ENCODE measurements around the gene TOMT. TPM values are rescaled to one million over a fixed set of nuclear protein-coding genes. Genes with fewer than 3 reads are reported as not detected.
"Not testable (repeated sequence)": the region's sequence is repeated elsewhere in the genome, so short reads cannot be mapped to it uniquely, and the experiment has no call there.

TOMT gene
- total RNA-seq, 1 donor from 2014 or later: not detected

GRCh38 chr11:72124046-72124445, 18.3 kb downstream of the TOMT start:
- DNase-seq (ENCODE audit: low read depth in 2 of 2): no peak

GRCh38 chr11:72125956-72126355, 20.2 kb downstream of the TOMT start:
- DNase-seq (ENCODE audit: low read depth in 2 of 2): no peak

GRCh38 chr11:72127923-72128322, 22.2 kb downstream of the TOMT start:
- DNase-seq (ENCODE audit: low read depth in 2 of 2): no peak

GRCh38 chr11:72129381-72129780, 23.7 kb downstream of the TOMT start:
- no peak for DNase-seq (ENCODE audit: low read depth in 2 of 2)

- DNase-seq (ENCODE audit: low read depth in 2 of 2): no peak
These were observed 26.9 kb downstream of the TOMT start for GRCh38 chr11:72132646-72133045.

- not testable (repeated sequence) for DNase-seq (ENCODE audit: low read depth in 2 of 2)
These were observed 29.7 kb downstream of the TOMT start, which contains the start of gene FOLR3 for GRCh38 chr11:72135473-72135872. Gene FOLR3 (plus strand): TSS chr11:72135725. CDS start chr11:72135953, 228 bp downstream.

- no peak for DNase-seq (ENCODE audit: low read depth in 2 of 2)
These were observed 30.4 kb downstream of the TOMT start for GRCh38 chr11:72135891-72136683.

- no peak for DNase-seq (ENCODE audit: low read depth in 2 of 2)
These were observed 31.0 kb downstream of the TOMT start for GRCh38 chr11:72136684-72137262.

GRCh38 chr11:72138821-72139390, 33.2 kb downstream of the TOMT start:
- DNase-seq (ENCODE audit: low read depth in 2 of 2): no peak

- DNase-seq (ENCODE audit: low read depth in 2 of 2): no peak
These were observed 33.8 kb downstream of the TOMT start for GRCh38 chr11:72139500-72139899.

GRCh38 chr11:72140661-72141060, 34.9 kb downstream of the TOMT start:
- no peak for DNase-seq (ENCODE audit: low read depth in 2 of 2)

- no peak for DNase-seq (ENCODE audit: low read depth in 2 of 2)
These were observed 35.3 kb downstream of the TOMT start for GRCh38 chr11:72141066-72141465.

- DNase-seq (ENCODE audit: low read depth in 2 of 2): not testable (repeated sequence)
These were observed 36.4 kb downstream of the TOMT start for GRCh38 chr11:72142086-72142485.

- DNase-seq (ENCODE audit: low read depth in 2 of 2): not testable (repeated sequence)
These were observed 36.8 kb downstream of the TOMT start for GRCh38 chr11:72142543-72142942.

GRCh38 chr11:72144807-72145565, 39.3 kb downstream of the TOMT start:
- DNase-seq (ENCODE audit: low read depth in 2 of 2): no peak

GRCh38 chr11:72146625-72147024, 40.9 kb downstream of the TOMT start:
- DNase-seq (ENCODE audit: low read depth in 2 of 2): no peak

GRCh38 chr11:72150882-72151281, 45.2 kb downstream of the TOMT start:
- no peak for DNase-seq (ENCODE audit: low read depth in 2 of 2)

- DNase-seq (ENCODE audit: low read depth in 2 of 2): not testable (repeated sequence)
These were observed 48.1 kb downstream of the TOMT start for GRCh38 chr11:72153874-72154273.

- DNase-seq (ENCODE audit: low read depth in 2 of 2): no peak
These were observed 49.1 kb downstream of the TOMT start for GRCh38 chr11:72154816-72155215.

GRCh38 chr11:72155751-72156150, 50.0 kb downstream of the TOMT start:
- no peak for DNase-seq (ENCODE audit: low read depth in 2 of 2)

- no peak for DNase-seq (ENCODE audit: low read depth in 2 of 2)
These were observed 51.4 kb downstream of the TOMT start for GRCh38 chr11:72157131-72157530.

Data from dermis microvascular lymphatic vessel endothelial cell (primary cell).